ENCODE data around the gene IWS1.
"Not testable (repeated sequence)": the region's sequence is repeated elsewhere in the genome, so short reads cannot be mapped to it uniquely, and the experiment has no call there.

IWS1 gene

DNA sequence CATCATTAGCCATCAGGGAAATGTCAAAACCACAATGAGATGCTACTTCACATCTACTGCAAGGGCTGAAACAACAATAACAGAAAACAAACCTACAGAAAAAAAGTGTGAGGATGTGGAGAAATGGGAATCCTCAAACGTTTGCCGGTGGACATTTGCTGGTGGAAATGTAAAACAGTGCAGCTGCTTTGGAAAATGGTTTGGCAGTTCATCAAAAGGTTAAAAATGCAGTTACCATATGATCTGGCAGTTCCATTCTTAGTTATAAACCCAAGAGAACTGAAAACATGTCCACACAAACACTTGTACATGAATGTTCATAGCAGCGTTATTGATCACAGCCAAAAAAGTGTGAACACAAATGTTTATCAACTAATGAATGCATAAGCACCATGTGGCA is 63.8 kb downstream of the IWS1 start:
- DNase-seq (ENCODE audit: low read depth in 2 of 2, low spot score in 1 of 2) = no peak

DNA sequence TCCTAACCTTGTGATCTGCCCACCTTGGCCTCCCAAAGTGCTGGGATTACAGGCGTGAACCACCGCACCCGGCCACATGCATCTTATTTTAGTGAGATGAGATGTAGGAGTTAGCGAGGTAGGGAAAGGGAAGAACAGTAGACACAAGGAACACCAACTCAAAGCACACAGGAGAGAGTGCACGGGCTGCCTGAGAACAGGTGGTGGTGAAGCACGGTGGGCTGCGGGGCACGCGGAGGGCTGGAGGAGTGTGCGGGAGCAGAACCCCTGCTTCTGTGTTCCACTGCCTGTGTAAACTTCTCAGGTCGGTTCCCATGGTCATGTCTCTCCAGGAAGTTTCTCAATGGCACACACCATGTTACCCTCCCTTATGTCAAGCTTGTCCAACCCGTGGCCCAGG is 69.3 kb downstream of the IWS1 start:
- DNase-seq (ENCODE audit: low read depth in 2 of 2, low spot score in 1 of 2) = no peak

DNA sequence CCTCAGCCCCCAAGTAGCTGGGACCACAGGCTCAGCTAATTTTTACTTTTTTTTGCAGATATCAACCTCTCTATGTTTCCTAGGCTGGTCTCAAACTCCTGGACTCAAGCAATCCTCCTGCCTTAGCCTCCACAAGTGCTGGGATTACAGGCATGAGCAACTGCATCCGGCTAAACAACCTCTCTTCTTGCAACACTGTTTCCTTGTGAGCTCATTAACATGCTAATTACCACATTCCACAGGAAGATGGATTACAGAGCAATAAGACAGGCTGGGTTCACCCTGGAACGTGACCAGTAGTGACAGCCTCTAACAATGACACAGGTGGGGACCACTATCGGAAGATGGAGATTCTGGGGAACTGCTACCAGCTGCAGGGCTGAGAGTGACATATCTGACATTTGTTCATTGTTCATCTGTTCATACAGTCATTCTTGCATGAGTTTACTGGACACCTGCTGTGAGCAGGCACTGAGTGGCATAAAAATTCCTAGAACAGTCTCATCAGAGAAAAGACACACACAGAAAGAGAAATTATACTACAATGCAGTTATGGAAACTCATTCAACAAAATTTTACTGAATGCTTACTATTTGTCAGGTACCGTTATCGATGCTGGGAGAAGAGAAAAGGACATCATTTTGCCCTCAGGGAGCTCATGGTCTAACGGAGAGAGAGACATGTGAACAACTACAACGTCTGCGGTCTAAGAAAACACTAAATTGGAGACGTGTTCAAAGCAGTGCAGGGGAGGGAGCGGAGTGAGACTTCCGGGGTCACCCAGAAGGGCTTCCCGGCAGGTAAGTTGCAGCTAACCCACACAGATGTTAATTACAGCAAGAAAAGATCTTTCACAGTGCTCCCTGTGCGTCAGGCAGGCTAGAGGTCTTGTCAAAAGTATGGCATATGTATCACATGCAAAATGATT is 70.5 kb downstream of the IWS1 start:
- no peak for DNase-seq (ENCODE audit: low read depth in 2 of 2, low spot score in 1 of 2)

DNA sequence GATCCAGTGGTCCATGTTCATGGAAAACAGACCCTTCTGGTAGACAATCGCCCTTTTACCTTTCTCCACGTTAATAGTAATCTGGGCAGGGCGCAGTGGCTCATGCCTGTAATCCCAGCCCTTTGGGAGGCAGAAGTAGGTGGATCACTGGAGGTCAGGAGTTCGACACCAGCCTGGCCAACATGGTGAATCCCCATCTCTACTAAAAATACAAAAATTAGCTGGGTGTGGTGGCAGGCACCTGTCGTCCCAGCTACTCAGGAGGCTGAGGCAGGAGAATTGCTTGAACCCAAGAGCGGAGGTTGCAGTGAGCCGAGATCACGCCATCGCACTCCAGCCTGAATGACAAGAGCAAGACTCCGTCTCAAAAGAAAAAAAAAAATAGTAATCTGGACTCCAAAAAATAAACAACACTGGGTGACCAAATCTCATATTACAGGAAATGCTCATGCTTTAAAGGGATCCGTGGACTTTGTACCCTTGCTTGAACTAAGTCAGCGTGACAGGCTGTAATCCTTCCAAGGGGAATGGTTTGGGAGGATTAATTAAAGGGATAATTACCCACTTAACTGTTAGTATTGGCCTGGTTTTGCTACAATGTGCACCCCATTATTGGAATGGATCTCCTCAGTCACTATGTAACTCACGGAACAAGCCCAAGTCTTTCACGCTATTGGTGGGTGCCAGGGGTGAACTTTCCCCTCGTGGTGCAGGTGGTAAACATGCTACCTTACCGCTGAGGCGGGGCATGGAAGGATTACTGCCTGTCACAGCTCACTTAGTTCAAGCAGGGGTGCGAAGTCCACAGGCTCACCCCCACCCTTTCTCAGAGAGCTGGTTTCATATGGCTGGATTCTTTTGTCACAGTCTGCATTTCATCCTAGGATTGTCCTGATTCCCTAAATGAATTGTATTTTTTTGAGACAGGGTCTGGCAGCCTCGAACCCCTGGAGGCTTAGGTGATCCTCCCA is 71.4 kb downstream of the IWS1 start:
- DNase-seq (ENCODE audit: low read depth in 2 of 2, low spot score in 1 of 2) = no peak

DNA sequence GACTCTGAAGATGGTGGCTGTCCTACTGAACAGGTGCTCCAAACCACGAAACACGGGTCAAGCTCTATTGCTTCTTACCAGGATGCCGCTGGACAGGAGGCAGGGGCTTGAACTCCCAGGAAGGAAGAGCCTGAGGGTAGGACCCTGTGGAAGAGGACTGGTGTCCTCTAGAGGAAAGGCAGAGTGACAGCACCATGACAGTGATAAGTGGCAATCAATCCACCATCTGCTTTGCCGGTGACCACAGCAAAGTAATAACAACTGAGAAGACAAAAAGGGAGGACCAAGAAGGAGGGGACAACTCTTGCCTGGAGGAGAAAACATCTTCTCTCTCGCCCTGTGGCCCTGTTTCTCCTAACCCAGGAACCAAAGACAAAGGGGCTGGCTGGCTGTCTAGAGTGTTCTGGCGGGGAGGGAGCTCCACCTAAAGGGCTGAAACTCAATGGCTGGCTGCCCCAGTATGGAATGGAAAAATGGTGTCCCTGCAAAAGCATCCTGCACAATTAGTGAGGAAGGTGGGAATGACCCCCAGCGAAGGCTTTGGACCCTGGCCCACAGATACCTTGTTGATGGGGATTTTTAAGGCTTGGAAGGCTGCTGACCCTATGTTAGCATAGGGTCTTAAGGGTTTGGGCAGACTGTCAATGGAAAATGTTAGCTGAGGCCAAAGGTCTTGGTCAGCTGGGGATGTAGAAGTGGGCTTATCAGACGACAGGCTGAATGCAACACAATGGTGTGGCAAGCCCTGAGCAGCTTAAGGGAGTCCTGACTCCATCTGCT is 72.7 kb downstream of the IWS1 start:
- no peak for DNase-seq (ENCODE audit: low read depth in 2 of 2, low spot score in 1 of 2)

DNA sequence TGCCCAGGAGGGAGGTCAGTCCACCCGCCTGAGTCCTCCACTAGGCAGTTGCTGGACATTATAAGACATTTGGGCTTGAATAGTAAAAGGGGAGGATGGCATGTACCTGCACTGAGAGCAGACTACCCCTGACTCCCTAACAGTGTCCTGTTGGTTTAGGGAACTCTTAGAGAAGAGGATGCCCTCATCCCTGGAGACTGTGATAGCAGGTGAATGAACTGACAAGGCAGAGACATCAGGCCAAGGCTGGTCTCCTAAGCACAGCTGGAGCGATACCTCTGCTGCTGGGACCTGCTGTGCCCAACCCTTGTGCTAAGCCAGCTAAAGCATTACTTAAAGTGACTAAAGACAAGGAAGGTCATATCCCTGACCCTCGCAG is 73.3 kb downstream of the IWS1 start:
- DNase-seq (ENCODE audit: low read depth in 2 of 2, low spot score in 1 of 2) = no peak

DNA sequence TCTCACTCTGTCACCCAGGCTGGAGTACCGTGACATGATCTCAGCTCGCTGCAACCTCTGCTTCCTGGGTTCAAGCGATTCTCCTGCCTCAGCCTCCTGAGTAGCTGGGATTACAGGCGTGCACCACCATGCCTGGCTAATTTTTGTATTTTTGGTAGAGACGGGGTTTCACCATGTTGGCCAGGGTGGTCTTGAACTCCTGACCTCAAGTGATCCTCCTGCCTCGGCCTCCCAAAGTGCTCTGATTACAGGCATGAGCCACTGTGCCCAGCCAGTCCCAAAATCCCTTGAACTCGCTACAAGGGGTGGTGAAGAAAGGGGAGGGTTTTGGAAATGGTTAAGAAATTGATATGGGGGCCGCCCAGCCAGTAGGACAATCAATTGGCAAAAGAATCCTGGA is 73.9 kb downstream of the IWS1 start:
- not testable (repeated sequence) for DNase-seq (ENCODE audit: low read depth in 2 of 2, low spot score in 1 of 2)

DNA sequence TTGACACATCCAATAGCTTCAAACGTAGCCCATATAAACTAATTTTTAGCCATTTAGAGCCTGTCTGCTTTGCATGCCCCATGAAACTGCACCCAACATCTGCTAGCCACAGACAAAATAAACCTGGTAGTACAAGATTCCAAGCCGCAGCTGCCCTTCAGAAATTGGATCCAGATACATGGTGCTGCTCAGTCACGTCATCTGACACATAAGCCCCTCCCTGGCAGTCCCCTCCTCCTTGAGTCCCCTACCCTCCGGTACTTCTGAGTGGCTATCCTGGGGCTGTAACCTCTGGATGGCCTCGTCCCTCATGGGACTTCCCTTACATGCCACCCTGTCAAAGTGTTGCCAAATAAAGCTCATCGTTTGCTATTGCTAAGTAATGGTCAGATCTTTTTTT is 74.3 kb downstream of the IWS1 start:
- no peak for DNase-seq (ENCODE audit: low read depth in 2 of 2, low spot score in 1 of 2)

DNA sequence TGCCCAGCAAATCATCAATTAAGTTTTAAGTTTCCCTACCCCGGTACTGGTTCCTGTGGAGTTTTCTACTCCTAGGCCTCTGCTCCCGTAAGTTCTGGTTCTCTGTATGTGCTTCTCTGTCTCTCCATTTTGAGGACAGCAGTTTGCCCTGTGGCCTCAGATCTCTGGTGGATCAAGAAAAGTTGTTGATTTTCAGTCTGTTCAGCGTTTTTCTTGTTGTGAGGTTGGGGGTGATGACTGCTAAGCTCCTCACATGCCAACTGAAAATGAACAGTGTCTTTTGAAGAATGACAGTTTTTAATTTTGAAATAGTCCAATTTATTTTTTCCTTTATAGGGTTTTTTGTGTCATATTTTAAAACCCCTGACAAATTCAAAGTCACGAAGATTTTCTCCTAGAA is 76.4 kb downstream of the IWS1 start:
- DNase-seq (ENCODE audit: low read depth in 2 of 2, low spot score in 1 of 2) = no peak

DNA sequence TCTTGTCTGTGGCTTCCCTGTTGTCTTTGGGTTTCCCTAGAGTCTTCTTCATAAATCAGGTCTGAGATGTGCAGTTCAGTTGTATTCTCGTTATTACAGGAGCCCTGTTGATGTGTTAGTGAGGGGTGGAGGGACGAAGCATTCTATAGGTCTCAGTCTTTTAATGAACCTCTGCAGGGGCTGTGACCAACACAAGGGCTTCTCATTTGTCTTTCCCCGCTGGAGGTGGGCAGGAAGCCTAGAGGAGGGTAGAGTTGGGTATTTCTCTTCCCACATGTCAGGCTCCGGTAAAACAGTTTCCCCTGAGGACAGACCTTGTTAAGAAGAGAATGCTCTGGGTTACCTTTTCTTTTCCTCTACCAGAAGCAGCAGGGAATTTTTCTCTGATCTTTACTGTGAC is 76.9 kb downstream of the IWS1 start:
- no peak for DNase-seq (ENCODE audit: low read depth in 2 of 2, low spot score in 1 of 2)

DNA sequence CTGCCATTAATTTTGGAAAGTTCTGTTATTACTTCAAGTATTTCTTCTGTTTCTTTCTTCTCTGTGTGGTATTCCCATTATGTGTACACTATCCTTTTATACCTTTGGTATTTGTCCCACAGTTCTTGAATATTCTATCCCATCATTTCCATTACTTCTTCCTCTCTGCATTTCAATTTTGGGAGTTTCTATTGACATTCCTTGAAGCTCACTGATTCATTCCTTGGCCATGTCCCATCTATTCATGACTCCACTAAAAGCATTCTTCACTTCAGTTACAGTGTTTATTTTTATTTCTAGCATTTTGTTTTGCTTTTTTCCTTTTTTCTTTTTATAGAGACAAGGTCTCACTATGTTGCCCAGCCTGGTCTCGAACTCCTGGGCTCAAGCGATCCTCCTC is 77.8 kb downstream of the IWS1 start:
- no peak for DNase-seq (ENCODE audit: low read depth in 2 of 2, low spot score in 1 of 2)

DNA sequence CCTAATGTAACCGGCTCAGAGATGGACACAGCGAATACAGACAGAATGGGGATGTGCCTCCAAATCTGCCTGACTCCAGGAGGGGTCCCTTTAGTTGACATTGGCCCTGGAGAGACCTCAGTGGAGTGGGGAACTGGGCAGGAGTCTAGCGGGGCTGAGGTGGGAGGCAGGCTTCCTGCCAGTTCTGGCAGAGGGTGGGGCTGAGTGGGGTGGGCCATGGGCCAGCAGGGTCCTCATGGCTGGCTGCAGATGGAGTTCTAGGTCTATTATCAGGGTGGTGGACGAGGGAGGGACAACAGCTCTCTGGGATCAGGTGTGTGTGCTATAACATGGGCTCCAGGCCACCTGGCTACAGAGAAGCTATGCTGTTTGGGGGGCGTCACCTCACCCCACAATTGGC is 86.9 kb downstream of the IWS1 start:
- DNase-seq (ENCODE audit: low read depth in 2 of 2, low spot score in 1 of 2) = no peak

DNA sequence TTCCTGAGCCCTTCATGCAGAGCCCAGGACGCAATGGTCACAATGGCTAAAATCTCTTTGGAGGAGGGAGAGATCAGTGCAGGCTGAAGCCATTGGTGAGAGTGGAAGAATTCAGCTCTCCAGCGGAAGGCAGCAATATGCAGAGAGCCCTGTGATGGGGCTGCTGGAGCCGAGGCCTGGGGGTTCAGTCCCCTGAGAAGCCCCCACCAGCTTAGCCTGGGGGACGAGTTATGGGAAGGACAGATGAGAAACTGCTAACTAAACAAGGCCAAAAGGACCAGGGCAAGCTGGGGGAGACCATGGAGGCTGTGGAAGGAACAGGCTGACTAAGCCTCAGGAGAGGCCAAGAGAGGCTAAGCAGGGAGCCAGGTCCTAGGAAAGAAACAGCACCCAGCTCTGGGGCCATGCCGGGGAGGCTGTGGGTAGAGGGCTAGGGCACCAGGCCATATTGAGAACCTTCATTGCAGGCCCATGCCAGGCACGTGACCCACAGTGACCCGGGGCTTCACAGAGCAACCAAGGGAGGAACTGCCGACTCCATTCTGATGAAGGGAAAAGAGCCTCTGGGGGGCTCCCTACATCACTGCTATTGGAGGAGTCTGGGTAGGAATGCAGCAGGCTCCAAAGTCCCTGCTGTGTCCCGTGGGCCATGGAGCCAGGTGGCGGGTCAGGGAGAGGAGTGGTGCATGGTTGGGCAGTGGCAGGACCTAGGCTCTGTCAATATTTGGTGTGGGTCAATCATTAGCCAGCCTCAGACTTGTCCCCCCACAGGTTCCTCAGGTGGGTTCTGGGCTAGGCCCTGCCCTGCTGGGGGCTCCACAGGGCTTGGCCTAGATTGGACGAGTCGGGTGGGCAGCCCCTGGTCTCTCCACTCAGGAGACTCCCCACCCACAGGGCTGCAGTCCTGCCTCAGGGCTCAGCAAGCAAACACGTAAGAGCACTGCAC is 88.2 kb downstream of the IWS1 start:
- DNase-seq (ENCODE audit: low read depth in 2 of 2, low spot score in 1 of 2) = no peak

DNA sequence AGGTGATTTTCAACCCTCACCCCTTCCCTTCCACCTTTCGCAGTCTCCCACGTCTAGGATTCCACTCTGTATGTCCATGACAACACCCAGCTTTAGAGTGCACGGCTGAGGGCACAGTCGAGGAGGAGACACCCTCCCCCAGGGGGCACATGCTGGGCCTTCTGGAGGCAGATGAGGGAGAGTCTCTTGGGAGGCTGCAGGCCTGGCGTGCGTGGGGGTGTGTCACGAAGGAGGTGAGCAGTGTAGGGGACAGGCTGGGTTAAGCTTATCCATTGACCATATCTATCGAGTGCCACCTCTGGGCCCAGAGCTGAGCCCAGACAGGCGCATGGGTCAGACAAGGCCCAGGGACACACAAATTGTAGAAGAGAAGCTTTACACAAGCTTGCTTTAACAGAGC is 89.2 kb downstream of the IWS1 start:
- no peak for DNase-seq (ENCODE audit: low read depth in 2 of 2, low spot score in 1 of 2)

DNA sequence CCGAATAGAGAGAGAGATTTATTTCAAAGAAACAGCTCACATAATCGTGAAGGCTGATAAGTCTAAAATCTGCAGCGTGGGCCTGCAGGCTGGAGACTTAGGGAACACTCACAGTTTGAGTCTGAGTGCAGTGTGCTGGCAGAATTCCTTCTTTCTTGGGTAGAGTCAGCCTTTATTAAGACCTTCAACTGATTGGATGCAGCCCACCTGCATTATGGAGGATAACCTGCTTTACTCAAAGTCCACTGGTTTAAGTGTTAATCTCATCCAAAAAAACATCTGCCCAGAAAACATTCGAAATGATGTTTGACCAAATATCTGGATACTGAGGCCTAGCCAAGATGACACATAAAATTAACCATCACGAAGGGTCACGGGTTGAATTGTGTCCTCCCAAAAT is 91.8 kb downstream of the IWS1 start:
- no peak for DNase-seq (ENCODE audit: low read depth in 2 of 2, low spot score in 1 of 2)

DNA sequence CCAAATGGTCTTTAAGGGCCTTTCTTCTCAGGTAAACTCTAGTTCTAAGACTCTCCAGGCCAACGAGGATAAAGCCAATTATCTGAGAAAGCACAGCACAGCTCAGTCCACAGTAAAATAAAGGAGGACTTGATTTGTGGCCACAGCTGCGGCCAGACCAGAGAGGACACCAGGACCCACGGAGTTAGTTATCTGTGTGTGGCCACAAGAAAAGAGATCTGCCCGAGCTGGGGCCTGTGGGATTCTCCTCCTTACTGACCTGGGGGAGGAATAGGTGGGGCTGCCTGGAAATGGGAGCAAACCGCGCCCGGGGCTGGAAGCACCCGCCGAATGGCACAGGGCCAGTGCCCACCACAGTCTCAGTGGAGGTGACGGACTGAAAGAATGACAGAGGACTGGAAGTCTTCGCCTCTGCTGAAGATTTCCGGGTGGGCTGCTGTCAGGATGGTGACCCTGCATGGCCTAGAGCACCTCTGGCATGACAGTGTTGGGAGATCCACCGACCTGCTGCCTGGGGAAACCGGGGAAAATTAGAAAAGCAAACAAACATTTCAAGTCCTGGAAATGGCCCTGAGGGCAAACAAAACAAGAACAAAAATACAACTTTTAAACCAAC is 94.8 kb downstream of the IWS1 start:
- DNase-seq (ENCODE audit: low read depth in 2 of 2, low spot score in 1 of 2) = no peak

Data from stimulated activated CD8-positive, alpha-beta memory T cell treated with anti-CD3 and anti-CD28 coated beads, Interleukin-4, amount 100 ng/mL, for 1 hour (primary cell).